GM18526 (cell line): Measurements from ENCODE around the gene DSCAM.

Source experiments
- POLR2A ChIP-seq: IDR thresholded peaks from 3 replicates; pipeline ENCODE4 v1.6.1; 2011; ENCODE audit not compliant: insufficient read length; ENCODE audit errors: extremely low read depth

DSCAM gene

GRCh38 chr21:40481764-40482163 lies 365.2 kb downstream of the DSCAM start:
- no peak for TF ChIP-seq POLR2A

DNA sequence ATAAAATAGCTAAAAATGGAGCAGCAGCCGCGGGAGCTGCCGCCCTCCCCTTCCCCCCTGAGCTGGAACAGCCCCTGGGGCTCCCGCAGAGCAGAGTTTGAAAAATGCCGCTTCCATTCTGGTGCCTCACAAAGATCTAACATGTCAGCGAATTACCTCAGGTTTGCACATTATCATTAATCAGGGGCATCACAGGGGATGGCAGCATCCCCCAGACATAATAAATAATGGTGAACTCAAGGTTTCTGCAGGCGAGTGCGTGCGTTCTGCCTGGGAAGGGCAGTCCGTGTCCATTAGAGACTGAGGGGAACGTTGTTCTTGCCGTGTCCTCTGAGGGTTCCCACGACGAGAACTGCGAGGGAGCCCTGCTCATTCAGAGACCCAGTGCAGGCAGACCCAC lies 372.4 kb downstream of the DSCAM start:
- no peak for TF ChIP-seq POLR2A

DNA sequence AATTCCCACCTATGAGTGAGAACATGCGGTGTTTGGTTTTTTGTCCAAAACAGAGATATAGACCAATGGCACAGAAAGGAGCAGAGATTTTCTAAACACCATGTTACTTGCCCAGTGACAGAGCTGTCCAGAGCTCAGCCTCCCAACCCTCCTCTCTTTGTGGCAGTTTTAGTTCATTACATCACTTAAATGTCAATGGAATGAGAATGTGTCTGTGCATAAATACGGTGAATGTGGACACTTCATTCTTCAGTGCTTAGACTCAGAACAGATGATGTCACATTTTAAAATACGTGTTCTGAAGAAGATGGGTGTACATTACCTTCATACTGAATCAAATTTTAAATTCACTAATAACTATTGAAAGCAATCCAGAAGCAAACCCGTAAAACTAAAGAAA lies 374.9 kb downstream of the DSCAM start:
- no peak for TF ChIP-seq POLR2A

DNA sequence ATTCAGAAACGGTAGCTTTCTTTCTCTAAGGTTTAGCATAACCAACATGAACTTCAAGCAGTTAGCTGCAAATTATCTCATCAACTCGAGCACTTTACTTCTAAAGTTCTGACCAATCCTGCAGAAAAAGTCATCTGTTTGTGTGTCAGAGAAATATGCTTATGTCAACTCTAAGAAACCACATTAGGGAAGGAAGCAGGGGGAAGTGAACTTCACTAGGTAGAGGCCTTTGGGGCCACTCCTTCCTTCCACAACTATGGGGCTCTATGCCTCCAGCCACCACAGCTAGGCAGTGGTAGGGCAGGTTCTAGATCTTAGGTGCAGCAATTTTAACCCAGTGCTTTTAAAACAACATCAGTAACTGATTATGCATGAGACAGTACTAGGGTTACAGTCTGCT lies 375.9 kb downstream of the DSCAM start:
- TF ChIP-seq POLR2A = no peak

GRCh38 chr21:40466893-40467483 lies 380.0 kb downstream of the DSCAM start:
- no peak for TF ChIP-seq POLR2A

- no peak for TF ChIP-seq POLR2A
Measured at GRCh38 chr21:40465382-40465781, 381.6 kb downstream of the DSCAM start.

DNA sequence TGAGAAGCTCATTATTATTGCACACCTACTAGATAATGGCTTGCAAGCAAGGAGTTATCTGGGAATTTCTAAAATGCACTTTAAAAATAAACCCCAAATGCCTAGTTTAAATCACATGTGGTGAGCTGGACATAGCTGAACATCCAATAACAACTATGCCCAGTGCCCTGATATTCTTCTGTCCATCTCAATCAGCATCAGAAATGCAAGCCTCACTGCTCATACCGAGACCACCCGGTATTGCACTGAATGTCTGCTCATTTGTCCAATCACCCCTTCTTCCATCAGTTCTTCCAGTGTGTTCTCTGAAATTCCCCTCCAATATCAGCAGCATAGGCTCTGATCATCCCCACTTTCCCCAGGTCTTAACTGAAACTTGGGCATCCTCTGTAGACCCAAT lies 383.8 kb downstream of the DSCAM start:
- no peak for TF ChIP-seq POLR2A

DNA sequence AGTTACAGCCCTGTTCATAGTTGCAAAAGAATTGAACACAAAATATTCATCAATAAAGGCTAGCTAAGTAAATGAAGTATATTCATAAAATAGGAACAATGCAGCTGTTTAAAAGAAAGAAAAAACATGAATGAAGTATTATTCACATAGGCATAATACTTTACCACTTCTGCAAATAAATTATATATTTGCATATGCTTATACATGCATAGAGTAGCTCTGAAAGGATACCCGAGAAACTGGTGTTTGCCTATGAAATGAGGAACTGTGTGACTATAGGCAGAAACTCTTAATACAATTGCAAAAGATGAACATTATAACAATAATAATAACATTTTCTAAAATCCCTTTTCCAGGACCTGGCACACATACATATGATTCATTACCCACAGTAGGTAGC lies 385.9 kb downstream of the DSCAM start:
- TF ChIP-seq POLR2A = no peak

- TF ChIP-seq POLR2A = no peak
Measured at GRCh38 chr21:40457741-40458140, 389.2 kb downstream of the DSCAM start.

DNA sequence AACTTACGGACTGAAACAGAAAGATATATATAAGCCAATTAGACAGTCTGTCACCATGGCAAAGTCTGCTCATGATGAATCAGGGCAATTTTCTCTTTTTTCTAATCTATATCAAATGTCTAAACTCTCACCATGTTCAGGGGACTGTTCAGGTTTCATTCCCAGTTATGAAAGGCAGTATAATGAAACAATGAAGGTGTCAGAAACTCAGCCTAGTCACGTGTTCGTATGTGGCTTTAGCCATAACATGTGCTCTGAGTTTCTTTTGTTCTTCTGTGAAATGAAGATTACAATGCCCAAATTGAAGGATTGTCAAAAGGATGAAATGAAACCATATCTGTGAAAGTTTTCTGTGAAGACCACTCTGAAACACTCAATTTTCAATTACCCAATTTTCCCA lies 392.9 kb downstream of the DSCAM start:
- no peak for TF ChIP-seq POLR2A

DNA sequence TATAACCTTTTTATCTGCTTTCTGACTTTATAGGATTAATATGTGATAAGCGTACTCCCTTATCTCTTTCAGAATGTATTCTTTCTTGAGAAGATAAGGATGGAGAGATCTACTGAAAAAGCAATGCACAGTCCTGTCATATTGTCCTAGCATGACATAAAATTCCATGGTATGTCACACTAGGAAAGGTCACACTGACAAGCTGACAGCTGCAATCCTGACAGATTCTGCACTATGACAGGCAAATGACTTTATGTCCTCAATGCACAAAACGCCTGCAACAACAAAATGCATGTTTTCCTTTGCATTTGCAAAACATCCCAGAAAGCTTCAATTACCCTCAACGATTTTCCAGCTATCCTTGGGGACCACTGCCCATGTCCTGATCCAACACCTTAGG lies 393.8 kb downstream of the DSCAM start:
- TF ChIP-seq POLR2A = no peak

DNA sequence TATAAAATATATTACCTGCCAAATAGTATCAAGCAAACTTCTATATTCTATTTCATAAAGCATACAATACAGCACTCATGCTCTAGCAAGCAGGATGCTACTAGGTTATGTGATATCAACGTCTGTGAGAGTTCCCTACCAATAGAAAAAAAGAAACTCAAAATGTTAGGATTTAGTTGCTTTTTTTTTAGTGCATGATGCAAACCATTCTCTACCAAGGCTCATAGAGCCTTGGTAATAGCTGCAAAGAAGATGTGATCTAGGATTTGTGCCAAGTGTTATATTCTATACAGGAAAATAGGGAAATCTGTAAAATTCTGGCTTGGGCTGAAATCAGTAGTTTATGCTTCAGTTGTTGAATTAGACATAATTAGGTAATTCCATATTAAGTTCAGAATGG lies 394.4 kb downstream of the DSCAM start:
- TF ChIP-seq POLR2A = no peak

DNA sequence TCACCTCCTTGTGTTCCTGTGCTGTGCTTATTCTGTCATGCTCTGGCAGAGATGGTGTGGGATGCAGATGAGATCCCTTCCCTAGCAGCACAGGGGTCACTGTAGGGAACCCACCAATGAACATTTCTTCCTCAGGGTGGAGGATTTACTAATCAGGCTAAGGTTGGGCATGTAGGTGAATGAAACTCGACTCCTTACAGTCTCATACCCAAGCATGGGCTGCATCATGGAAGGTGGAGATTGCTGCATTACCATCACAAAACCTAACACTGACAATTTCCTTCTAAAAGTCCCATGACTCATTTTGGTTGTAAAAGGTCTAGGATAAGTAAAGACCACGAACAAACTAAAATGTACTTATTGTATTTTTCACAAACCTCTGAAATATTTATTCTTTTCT lies 399.9 kb downstream of the DSCAM start:
- TF ChIP-seq POLR2A = no peak

GRCh38 chr21:40445349-40445921 lies 401.5 kb downstream of the DSCAM start:
- no peak for TF ChIP-seq POLR2A

DNA sequence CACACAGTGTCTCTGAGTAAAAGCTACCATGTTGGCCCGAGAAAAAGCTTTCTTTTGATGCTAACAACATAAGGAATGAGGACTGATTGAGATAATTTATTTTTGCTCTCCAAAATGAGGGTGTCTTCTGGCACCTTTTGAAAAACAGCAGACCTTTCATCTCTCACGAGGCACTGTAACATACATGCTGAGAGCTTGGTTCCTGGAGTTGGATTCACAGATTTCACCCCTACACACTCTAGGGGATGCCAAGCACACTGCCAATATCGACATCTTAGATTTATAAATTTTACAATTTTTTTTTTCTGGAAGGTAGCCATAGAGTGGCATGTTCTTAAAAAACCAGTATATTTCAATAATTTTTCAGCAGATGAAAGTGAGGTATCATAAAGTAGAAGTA lies 408.3 kb downstream of the DSCAM start:
- no peak for TF ChIP-seq POLR2A

DNA sequence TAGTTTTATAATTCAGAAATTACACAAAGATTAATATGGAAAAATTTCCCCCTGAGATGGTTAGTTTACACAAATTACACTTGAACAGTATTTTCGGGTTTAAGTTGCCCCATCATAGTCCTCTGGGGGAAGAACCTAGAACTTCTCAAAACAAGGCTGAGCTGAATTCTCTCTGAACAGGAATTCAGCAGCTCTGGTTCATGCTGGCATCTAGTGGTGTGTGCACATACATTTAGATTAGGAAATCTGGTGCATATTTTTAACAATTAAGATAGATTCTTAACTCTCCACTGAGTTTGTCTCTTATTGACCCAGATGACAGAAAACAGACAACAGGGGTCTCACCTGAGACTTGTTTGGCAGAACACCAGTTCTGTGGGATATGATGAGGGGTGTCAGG lies 410.7 kb downstream of the DSCAM start:
- TF ChIP-seq POLR2A = no peak

DNA sequence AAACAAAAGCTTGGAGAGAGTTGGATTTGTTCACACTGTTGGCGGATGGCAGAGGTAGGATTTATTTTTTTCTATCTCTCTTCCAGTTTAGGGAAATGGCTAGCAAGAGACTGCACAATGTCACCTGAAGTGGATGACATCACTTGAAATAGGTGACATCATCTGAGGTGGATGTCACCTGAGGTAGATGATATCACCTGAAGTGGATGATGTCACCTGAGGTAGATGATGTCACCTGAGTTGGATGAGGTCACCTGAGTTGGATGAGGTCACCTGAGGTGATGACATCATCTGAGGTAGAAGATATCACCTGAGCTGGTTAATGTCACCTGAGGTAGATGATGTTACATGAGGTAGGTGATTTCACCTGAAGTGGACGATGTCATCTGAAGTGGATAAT lies 413.4 kb downstream of the DSCAM start:
- TF ChIP-seq POLR2A = no peak

GRCh38 chr21:40425981-40426380 lies 421.0 kb downstream of the DSCAM start:
- TF ChIP-seq POLR2A = no peak
